Activated CD8-positive, alpha-beta memory T cell treated with anti-CD3 and anti-CD28 coated beads, Interleukin-2, amount 50 U/mL, for 4 hours (primary cell): Measurements from ENCODE around the gene KCNH1.
"Not testable (repeated sequence)": the region's sequence is repeated elsewhere in the genome, so short reads cannot be mapped to it uniquely, and the experiment has no call there.

Experiments used
- DNase-seq: peaks from one replicate; pipeline ENCODE4 v3.0.0-alpha.2; 2020

Gene KCNH1

DNA sequence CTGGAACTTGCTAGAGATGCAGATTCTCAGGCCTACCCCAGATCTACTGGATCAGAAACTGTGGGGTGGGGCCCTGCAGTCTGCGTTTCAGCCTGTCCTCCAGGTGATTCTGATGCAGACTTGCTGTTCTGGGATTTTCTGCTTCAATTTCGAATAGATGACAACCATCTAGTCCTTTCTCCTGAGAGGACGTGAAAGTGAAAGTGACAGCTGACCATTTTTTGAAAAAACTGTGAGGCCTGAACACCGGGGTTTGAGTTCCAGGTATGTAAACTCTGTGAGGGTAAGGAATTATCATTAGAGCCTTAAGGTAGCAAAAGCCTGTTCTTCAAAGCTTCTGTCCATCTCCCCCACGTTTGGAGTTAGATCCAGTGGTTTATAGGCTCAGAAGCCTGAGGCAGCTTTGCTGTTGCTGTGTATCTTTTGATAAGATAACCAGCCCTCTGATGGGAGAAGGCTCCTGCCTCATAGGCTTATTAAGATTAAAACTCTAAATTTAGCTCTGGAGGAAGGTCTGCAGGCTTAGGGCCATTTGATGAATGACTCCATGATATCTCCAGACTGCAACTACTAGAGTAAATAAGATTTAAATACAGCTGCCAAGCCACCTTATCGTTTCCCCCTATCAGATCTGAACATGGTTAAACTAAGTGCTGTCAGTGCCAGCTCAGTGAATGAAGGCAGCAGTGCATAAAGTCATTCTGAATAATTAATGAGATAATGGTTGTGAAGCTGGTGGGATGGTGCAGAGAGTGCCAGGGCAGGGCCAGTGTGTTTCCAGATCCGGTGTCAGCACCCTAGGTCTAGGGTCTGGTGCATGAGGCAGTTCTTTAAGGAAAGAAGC lies 470.0 kb downstream of the KCNH1 start:
- DNase-seq: no peak

GRCh38 chr1:210662291-210663050 lies 471.5 kb downstream of the KCNH1 start:
- DNase-seq: no peak

- not testable (repeated sequence) for DNase-seq
Observed at GRCh38 chr1:210661520-210661919, 472.4 kb downstream of the KCNH1 start.

DNA sequence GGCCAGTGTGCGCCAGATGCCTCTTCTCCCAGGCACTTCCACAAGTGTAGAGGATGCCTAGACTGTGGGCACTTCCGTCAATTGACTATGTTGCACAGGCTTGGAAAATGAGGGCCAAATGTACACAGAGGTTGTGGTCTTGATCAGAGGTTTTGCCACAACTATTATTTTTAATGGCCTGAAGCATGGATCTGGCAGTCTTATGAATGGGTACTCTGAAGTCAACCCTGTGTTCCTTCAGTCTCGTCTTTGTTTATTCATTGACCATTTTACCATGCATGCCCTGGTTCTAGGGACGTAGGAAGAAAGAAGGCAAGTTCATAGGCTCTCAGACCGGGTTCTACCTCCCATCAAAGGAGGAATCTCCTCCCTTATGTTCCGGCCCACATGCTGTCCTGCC lies 476.1 kb downstream of the KCNH1 start:
- DNase-seq: no peak

DNA sequence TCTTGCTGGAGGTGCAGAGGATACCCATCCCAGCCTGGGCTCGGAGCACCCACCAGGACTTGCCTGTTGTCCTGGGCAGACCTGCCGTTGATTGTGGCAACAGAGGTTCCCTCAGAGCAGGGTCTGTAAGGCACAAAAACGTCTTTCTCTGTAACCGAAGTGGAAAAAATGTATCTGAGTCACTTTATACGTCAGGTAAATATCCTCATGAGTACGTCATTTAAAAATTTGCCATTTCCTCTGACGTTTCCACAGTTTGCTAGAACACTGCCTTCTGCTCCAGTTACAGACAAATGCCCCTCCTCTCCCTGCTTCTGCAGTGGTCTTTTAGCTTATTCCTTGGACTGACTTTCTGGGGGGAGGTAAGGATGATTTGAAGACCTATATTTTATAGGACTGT lies 478.4 kb downstream of the KCNH1 start:
- DNase-seq: no peak

GRCh38 chr1:210654176-210654981 lies 479.6 kb downstream of the KCNH1 start:
- DNase-seq: no peak

DNA sequence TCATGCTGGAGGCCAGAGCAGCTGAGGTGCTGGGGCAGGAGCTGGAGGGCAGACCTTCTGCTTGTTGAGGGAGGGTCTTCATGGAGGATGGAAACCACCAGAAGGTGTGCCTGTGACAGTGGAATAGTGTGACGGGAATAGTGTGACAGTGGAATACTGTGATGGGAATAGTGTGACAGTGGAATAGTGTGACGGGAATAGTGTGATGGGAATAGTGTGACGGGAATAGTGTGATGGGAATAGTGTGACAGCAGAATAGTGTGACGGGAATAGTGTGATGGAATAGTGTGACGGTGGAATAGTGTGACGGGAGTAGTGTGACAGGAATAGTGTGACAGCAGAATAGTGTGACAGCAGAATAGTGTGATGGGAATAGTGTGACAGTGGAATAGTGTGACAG lies 480.2 kb downstream of the KCNH1 start:
- no peak for DNase-seq

GRCh38 chr1:210652329-210652954 lies 481.5 kb downstream of the KCNH1 start:
- DNase-seq: no peak

- DNase-seq: no peak
Observed at GRCh38 chr1:210650403-210650802, 483.5 kb downstream of the KCNH1 start.

GRCh38 chr1:210648588-210649269 lies 485.2 kb downstream of the KCNH1 start:
- DNase-seq: no peak

DNA sequence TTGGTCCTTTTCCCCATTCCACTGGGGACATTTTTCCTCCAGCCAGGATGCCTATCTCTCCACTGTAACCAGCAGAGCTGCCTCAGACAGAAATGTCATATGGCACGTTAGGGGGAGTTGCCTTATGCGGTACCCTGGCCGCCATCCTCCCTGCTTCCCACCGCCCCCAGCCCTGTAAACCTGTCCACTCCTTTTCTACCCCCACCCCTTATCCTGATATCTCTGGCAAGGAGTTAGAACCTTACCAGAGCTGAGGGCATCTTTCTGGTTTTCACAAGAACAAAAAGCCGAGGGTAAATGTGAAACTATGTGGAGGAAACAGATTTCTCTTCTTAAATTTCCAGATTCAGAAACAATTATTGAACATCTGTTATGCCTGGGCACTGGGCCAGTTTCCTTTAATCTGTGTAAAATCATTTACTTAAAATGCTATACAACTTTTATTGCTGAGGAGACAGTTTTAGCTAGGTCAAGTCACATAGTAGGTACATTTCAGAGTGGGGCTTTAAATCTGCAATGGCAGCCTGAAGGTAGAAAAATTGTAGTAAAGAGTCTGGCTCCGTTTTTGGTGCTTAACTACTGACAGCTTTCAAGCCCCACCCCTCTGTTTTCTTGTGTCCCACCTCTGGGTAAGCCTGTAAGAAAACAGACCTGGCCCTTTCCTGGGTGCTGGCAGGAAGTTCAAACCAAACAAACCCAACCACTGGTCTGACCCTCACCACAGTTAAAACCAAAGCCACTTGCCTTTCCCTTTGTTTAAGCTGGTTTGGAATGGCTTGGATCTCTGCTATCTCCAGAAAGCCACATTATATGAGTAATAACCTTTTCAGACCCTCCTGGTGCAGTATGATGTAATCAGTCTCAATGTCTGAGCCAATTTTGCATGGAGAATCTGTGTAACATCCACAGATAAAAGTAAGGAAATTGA lies 486.3 kb downstream of the KCNH1 start:
- DNase-seq: no peak

DNA sequence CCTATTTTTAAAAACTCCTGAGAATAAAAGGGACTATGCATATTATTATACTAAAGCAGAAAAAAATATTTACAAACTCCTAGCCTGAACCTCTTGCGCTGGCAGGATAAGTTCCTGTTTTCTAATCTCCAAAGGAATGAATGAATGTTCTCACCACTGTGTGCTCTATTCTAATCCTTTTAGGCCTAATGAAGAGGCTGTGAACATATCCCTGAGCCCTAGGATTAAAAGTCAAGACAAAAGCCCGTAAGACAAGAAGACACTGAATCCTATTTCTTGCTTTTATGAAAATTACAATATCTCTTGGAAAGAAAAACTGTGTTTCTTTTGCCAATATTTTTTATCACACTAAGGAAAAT lies 487.7 kb downstream of the KCNH1 start:
- DNase-seq: no peak

DNA sequence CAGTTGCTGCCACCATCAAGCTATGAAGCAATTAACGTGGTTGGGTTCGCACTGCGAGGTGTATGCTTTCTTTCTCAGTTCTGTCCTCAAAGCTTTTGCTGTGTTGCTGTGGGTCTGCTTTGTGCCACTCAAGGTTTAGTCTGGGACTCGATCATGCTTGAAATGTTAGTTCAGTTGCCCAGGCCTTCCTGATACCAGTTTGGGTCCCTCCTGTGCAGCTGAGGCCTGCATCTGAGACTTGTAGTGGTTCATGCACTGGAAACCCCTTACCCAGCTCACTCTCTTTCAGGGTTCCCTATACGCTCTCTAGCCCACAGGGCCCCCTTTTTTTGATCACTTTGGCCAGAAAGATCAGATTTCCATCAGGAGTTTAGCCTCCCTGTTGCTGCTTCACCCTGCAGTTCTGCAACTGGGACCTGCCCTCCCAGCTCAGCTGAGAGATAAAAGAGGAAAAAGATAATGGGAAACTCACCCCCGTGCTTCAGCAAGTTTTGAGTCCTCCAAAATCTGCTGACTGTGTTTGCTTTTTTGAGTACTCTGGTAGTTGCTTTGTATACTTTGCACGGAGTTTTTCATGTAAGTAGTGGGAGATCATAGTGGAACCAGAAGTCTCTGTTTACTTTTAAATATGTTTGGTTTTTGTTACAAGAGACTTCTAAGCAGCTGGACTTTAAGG lies 488.2 kb downstream of the KCNH1 start:
- DNase-seq: no peak

DNA sequence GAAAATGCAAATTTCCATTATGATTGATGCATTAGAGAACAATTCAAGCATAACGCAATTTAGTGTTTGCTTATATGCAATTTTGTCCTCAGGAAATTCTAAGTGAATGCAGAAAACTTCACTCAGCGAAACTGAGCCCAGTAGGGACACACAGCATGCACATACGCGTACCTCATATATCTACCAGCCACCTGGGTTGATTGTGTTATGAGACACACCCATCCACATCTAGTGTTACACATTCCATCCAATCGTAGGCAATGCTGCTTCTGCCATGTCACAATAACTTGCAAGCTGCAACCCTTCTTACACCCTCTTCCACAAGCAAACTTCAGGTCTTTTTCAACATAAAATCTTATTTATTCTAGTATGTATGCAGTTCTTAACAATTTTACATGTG lies 492.4 kb downstream of the KCNH1 start:
- DNase-seq: no peak

- no peak for DNase-seq
Observed at GRCh38 chr1:210635108-210635507, 498.8 kb downstream of the KCNH1 start.

- no peak for DNase-seq
Observed at GRCh38 chr1:210633636-210634035, 500.3 kb downstream of the KCNH1 start.

- DNase-seq: no peak
Observed at GRCh38 chr1:210633140-210633539, 500.8 kb downstream of the KCNH1 start.

- no peak for DNase-seq
Observed at GRCh38 chr1:210631399-210631798, 502.5 kb downstream of the KCNH1 start.

DNA sequence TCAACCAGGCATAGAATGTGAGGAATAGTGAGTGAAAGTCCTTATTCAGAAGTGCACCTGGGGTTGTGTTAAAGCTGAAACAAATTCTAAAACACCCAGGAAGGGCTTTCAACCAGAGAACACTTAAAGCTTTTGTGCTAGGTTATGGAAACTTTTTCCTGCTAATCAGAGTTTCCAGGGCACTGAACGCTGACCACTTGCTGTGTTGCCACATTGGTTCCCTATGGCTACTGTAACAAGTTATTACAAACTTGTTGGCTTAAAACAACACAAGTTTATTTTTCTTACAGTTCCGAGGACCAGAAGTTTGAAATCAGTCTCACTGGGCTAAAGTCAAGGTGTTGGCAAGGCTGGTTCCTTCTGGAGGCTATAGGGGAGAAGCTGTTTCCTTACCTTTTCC lies 504.7 kb downstream of the KCNH1 start:
- no peak for DNase-seq

DNA sequence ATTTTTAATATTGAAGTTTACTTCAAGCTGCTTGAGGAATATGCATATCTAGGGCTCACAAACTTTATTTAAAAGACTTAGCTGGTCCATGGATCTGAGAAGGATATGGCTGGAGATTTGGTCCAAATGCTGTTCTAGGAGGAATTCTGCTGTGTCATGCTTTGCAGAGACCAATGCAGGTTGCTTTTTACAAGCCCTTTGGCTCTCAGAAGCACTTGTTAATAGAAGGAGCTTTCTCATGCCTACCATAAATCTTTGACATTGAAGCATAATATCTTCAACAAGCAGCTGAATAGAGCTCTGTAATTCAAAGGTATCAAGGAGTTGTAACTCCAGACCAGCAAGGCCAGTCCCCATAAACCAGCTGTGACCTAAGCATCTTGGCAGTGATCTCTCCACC lies 506.2 kb downstream of the KCNH1 start:
- DNase-seq: no peak
